GM18502 (cell line): Measurements from ENCODE around the gene ISY1.
A peak's percentile ranks its signal among the peaks of the same experiment; 100 is the strongest.
"Not testable (repeated sequence)": the region's sequence is repeated elsewhere in the genome, so short reads cannot be mapped to it uniquely, and the experiment has no call there.

Experiments used
- ATAC-seq: cut with Tn5 transposase; IDR thresholded peaks from one replicate; pipeline ENCODE4 v1.9.1; 2021; ENCODE audit warnings: mild to moderate bottlenecking; ENCODE audit not compliant: unreplicated experiment, poor library complexity

ISY1 gene

DNA sequence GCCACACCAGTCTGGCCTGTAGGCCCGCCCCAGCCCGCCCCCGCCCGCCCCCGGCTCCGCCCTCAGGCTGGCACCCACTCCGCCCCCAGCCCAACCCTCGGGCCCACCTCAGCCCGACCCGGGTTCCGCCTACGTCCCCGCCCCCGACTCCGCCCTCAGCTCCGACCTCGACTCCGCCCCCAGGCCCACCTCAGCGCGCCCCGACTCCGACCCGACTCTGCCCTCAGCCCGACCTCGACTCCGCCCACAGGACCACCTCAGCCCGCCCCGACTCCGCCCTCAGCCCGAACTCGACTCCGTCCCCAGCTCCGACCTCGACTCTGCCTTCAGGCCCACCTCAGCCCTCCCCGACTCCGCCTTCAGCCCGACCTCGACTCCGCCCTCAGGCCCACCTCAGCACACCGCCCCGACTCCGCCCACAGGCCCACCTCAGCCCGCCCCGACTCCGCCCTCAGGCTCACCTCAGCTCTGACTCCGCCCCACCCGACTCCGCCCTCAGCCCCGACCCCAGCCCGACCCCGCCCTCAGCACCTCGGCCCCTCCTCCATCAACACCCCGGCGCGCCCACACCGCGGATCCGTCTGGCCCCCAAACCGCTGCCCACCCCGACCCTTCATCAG is 39.0 kb downstream of the ISY1 start, which contains the start of gene RAB43:
Gene RAB43, minus strand, starts transcription at position 13 of the 620 bp plus-strand sequence. CDS start 315 bp downstream, outside the sequence.
- ATAC-seq = peak; percentile 52

DNA sequence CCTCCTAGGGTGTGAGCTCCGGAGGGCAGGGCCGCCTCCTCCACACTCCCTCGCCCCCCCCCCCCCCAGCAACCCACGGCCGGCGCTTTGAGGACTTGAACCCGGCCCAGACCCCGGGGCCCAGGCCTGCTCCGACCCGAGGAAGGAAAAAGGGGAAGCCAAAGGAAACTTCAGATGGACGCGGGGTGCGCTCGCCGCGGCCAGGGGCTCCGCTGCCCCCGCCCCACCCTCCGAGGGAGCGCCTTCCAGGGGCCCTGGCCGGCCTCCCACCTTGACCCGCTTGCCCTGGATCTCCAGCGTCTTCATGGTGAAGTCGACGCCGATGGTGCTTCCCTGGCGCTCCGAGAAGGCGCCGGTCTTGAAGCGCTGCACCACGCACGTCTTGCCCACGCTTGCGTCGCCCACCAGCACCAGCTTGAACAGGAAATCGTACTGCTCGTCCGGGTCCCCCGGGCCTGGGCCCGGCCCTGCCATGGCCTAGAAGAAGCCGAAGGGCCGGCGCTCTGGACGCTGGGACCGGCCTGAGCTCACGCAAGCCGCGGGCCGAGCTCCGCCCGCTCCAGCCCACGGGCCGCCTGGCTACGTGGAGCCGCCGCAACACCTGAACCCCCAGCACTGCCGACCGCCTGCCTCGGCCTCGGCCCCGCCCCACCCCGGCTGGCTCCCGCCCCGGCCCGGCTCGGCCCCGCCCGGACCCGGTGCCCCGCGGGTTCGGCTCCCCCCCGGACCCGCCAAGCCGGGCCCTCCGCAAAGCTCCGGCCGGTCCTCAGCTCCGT is 39.7 kb downstream of the ISY1 start:
- ATAC-seq = no peak

DNA sequence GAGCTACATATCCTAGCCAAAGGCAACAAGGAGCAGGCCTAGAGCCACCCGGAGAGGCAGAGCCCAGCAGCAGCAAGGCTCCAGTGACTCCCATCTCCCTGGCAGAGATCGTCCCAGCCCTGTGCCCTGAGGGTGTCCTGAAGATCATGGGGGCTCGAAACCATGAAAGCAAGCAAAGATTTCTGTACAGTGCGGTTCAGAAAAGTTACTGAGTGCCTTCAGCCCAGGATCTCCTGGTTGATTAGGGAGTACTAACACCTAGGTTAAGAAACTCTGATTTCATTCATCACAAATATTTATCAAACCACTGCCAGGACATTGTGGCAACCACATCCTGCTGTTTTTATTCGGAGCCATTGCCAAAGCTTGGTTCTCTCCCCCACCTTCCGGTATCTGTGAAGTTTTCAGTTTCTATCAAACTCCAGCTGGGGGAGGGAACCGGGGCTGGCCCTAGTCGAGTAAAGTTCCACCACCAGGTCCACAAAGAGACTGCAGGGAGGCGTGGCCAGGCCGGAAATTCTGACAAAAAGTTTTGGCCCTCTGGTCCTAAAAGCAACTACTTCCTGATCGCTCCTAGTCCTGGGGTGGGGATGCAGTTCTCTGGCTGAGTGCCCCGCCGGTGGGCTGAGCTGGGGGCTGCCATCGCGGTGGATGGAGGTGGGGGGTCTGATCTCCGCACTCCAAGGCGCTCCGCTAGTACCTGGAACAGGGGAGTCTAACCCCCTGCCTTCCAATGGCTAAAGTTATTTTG is 40.4 kb downstream of the ISY1 start:
- ATAC-seq = peak; percentile 69

DNA sequence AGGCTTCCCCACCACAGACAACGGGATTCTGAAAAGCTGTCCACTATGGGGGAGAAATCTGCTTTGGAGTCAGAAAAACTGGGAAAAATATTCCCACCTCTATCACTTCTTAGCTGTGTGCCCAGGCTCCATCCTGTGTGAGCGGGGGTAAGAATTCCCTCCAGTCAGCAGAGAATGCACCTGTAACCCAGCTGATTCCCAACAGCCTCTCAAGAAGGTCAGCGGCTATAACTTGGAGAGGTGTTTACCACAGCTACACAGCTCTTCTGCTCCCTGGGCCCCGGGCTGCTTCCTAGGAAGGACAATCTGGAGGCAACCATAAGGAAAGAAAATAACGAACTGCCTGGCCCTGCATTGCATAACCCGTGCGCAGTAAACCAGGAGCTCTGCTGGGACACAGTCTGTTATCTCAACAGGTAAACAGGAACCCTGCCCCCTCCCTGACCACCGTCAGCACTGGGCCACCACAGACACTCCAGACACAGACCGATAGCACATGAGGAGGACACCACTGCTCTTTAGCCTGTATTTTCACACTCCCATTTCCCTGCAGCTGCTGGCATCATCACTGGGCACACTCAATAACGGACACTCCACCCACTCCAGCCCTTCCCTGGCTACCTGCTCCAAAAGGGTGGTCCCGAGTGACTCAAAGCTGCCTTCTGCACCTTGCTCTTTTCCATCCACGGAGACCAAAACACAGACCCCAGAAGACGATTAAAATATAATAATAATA is 41.3 kb downstream of the ISY1 start:
- no peak for ATAC-seq

DNA sequence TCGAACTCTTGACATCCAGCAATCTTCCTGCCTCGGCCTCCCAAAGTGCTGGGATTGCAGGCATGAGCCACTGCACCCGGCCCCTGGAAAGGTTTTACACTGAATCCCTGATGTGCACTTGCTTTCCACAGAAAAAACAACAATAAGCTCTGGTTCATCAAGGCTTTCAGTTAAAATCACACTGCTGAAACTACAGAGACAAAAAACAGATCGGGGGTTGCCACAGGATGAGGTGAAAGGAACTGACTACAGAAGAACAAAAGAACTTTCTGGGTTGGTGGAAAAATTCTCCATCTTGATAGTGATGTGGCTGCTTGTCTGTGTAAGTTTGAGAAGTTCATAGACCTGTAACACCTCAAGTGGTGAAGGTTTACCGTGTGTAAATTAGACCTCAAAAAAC is 42.1 kb downstream of the ISY1 start:
- no peak for ATAC-seq

DNA sequence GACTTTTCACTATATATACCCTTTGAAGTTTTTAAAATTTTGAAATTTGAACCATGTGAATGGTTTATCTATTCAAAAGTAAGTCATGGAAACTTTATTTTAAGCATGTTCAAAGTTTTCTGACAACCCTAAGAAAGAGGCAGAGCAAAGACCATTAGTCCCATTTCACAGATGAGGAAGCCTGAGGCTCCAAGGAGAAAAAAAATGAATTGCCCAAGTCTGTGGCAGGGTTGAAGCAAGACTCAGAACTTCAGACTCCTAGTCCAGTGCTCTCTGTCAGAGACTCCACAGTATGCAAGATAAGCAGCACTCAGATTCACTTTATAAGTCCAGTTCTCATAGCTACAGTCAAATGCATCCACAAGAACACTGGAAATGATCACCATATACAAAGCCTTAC is 43.7 kb downstream of the ISY1 start:
- no peak for ATAC-seq

DNA sequence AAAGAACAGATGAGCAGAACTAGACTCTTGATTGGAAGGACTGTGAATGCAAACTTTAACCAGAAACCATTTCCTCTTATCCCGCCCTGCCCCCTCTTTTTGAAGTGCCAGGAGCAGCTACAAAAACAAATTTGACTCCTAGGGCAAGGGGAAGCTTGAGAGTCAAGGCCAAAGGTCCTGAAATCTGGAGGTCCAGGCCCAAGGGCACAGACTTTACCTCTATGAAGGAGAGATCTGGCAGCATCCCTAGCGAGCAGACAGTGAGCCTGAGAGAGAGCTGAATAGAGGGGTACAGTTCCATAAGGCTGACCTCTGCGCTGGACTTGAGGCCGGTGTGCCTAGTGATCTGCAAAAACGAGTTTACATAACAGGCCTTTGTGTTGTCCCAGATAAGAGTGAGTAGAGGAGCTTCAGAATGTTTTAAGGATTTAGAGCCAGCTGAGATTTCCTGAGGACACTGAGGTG is 44.3 kb downstream of the ISY1 start:
- no peak for ATAC-seq

DNA sequence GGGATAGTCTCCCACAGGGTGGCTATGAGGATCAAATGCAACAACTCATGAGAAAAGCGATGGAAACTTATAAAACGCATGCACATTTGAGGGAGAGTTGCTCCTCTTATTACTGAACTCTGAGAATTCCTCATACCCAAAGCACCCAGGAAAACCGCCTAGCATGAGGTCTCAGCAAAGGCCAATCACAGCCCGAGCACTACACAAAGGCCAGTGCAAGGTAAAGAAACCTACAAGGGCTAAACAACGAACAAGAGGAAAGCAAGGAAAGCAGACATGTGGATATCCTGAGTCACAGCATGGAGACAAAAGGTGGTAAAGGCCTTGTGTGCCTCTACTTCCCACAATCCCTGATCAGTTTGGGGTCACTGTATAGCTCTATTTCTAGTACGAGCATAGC is 46.4 kb downstream of the ISY1 start:
- no peak for ATAC-seq

DNA sequence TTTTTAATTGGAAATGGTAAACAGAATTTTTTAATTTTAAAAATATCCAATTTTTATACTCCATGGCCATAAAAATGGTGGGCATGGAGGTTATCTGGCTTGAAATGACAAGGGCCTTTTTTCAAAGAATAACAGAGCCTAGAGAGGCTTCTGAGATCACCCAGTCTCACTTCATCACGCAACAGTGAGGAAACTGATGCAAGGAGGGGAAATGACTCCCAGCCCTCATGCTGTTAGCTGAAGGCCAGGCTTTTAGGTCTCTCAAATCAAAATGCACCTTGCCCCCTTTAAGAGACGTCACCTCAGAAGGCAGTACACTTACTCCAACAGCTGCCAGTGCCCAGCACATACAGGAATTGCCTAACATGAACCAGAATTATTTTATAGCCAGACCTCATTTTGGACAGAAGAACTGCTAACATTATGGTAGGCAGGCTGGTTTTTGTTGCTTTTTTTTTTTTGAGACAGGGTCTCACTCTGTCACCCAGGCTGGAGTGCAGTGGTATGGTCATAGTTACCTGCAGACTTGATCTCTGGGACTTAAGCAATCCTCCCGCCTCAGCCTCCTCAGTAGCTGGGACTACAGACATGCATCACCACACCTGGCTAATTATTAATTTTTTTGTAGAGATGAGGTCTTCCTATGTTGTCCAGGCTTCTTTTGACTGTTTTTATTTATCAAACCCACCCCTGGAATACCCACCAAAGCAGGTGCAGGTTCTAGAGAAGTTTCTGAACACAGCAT is 48.4 kb downstream of the ISY1 start:
- ATAC-seq = no peak

DNA sequence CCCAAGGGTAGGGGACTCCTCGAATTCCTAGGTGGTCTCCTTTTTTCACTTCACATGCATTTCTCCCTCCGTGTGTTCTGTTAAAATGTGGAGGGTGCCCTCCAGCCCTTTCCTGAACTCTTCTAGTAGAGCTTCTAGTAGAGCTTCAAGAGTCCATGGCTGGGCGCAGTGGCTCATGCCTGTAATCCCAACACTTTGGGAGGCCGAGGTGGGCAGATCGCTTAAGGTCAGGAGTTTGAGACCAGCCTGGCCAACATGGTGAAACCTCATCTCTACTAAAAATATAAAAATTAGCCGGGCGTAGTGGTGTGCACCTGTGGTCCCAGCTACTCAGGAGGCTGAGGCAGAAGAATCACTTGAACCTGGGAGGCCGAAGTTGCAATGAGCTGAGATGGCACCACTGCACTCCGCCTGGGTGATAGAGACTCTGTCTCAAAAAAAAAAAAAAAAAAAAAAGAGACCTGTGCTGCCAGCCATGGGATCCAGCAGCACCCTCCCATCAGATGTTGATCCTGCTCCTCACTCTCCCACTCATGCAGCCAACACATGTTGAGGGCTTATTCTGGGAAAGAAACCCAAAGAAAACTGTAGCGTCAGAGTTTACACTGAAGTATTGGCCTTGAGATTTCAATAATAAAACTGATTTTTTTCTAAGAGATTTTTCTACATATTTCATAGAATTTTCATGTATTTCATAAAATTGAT is 49.6 kb downstream of the ISY1 start:
- not testable (repeated sequence) for ATAC-seq

DNA sequence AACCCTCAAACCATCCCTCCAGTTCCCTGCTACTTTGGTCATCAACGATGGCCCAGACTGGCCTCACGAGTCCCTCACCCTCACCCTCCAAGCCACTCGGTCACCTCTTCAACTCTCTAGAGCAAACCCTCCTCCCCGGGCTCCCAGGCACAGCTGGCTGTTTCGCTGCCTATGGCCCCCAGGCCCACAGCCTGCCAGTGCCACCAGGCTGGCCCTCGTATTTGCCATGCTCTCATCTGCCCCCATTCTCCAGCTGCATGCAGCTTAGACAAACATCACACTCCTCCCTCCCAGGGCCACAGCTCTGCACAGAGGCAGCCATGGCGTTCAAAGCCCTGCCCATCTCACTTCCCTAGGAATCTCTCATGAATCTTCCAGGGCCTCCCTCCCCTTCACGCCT is 53.1 kb downstream of the ISY1 start:
- no peak for ATAC-seq

DNA sequence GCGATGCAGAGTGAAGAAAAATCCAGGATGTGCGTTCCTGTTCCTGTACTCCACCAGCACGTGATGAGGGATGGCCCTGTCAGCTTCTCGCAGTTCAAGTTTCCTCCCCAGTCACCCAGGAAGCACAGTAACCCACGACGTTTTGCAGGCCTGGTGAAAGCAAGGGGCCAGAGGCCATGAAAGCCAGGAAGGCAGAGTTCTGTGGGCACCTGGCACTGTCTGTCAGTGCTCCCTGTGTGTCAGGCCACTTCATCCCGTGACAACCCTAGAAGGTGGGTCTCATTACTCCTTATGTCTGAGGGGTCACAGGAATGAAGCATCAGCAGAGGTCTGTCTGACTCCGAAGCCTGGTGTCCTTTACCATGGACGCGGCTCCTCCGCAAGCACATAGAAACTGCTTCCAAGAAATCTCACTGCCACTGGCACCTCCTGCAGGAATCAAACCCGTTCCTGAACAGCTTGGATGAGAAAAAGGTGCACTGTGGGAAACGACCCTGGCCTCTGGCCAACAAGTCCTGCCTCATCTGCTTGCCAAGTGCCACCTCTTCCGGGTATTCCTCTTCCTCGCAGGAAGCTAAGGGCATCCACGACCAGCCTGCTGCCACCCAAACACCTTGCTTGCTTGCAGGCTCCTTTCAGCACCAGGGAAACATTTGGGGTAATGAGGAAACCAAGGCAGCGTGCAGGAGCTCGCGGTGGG is 53.8 kb downstream of the ISY1 start:
- no peak for ATAC-seq

DNA sequence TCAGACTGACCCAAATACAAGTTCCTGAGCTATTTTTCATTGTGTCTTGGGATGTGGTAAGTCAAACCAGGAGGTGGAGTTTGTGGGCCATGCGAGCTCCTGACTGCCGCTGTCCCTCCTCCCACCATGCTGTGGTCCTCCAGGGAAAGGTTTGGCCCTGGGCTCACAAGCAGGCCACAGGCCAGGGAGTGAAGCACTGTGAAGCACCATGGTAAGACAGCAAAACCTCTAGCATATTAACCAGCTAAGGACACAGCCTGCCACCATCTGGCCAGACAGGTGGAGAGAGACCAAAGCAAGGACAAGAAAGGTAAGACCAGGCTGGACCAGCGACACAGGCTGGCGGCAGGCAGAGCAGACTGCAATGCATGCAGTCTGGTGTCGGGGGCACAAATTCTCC is 54.5 kb downstream of the ISY1 start:
- no peak for ATAC-seq

DNA sequence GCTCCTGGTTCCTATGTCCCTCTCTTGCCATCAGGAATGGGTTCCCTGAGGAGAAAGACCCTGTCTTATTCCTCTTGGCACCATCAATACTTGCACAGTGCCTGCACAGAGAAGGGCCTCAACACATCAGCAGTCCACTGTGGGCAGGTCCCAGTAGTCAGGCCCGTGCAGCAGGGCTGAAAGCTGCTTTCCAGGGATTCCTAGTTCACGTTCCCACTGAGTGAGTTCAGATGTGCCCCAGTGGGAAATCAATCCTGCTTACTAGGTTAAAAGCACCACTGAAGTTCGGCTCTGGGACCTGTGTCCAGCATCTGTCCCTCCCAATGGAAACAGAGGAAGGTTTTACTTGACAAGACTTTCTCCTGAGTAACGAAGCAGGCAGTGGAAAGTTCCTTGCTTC is 55.0 kb downstream of the ISY1 start:
- no peak for ATAC-seq

DNA sequence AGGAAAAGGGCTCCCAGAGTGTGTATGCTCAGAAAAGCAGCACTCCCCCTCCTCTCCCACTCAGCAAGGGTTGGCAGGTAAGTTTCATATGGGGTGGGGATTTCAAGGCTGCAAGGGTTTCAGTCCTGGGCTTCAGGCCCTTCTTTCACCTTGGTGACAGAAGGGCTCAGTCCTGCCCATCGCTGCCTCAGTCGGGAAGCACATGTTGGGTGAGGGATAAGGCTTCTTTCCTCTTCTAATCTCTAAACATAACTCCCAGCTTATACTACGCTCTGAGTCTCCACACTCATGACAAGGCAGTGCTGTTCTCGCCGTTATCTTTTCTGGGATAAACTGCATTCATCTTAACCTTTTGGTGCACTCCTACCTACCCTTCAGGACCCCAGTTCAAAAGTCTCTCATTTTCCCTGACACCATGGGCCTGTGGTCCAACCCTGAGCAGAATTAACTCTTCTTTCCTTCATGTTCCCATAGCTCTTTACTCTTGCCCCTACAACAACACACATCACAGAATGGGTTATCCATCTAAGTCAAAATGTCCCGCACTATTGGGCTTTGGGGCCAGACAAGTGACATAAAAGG is 56.3 kb downstream of the ISY1 start:
- no peak for ATAC-seq

DNA sequence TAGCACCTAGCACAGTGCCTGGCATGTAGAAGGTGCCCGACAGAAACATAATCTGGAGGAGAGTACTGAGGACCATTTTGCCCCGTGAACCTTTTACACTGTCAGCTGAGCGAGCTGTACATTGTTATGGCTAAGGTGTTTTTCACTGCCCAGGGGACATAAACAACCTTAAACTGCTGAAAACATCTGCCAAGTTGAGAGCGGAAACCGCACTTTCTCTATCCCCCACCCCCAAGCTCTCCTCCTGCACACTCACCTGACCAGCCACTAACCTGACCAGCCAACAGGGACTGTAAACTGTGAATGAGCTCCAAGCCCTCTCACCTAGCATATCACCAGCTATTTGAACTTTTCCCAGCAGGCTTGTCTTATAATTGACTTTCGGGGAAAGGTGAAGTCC is 56.8 kb downstream of the ISY1 start:
- no peak for ATAC-seq

DNA sequence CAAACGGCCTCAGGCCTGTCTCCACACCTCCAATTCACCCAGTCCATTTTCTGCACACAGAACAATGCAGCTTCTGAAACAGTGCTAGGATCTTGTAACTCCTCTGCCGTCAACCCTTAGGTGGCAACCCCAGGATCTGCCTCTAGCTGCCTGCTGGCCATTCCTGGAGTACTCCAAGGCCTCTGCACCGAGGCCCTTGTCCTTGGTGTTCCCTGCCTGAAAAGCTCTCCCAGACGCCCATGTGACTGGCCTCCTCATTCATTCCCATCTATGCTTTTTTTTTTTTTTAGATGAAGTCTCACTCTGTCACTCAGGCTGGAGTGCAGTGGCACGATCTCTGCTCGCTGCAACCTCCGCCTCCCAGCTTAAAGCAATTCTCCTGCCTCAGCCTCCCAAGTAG is 57.6 kb downstream of the ISY1 start:
- no peak for ATAC-seq

DNA sequence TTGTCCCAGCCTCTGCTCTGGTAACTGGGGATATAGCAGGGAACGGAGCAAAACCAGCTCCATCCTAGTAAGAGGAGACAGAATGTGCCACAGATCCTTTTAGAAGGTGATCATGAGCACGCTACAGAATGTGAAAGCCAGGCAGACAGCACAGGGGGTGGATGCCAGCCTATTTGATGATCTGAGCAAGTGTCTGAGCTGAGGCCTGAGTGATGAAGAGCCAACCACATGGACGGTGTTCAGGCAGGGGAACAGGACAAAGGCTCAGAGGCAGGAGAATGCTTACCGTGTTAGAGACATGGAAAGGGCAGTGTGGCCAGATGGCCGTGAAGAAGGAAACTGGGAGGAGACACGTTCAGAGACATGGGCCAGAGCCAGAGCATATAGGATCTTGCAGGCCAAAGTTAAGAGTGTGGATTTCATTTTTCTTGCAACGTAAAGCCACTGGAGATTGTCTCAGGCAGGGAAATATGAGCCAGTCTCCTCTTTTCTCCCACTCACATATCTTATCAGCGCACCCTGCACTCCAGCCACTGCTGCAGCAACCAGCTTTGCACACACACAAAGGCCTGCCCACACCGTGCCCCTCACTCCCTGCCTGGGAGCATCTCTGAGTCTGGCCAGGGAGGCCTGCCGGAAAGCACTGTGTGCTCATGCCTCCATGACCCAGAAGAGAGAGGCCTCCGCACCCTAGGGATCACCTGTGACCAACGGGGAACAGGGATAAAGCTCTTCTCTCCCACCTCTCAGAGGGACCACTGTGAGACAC is 59.3 kb downstream of the ISY1 start:
- ATAC-seq = no peak
